Activated CD8-positive, alpha-beta memory T cell treated with anti-CD3 and anti-CD28 coated beads, Interleukin-2, amount 50 U/mL, for 24 hours (primary cell): Measurements from ENCODE around the gene APLP1.
A peak's percentile ranks its signal among the peaks of the same experiment; 100 is the strongest.
"Not testable (repeated sequence)": the region's sequence is repeated elsewhere in the genome, so short reads cannot be mapped to it uniquely, and the experiment has no call there.

ENCODE experiments used
- DNase-seq: peaks from one replicate; pipeline ENCODE4 v3.0.0-alpha.2; 2020; ENCODE audit errors: extremely low read depth

Gene APLP1

GRCh38 chr19:35882114-35882832, 13.9 kb downstream of the APLP1 start:
- DNase-seq = no peak

- no peak for DNase-seq
Observed at GRCh38 chr19:35883882-35884281, 15.5 kb downstream of the APLP1 start.

- no peak for DNase-seq
Observed at GRCh38 chr19:35885225-35885738, 16.9 kb downstream of the APLP1 start.

- DNase-seq = no peak
Observed at GRCh38 chr19:35885904-35886303, 17.5 kb downstream of the APLP1 start.

- no peak for DNase-seq
Observed at GRCh38 chr19:35887197-35887596, 18.8 kb downstream of the APLP1 start.

GRCh38 chr19:35888398-35888797, 20.0 kb downstream of the APLP1 start:
- no peak for DNase-seq

GRCh38 chr19:35889370-35890112, 21.2 kb downstream of the APLP1 start:
- no peak for DNase-seq

- DNase-seq = no peak
Observed at GRCh38 chr19:35890113-35890650, 21.8 kb downstream of the APLP1 start.

- DNase-seq = not testable (repeated sequence)
Observed at GRCh38 chr19:35891819-35892218, 23.4 kb downstream of the APLP1 start.

- no peak for DNase-seq
Observed at GRCh38 chr19:35894342-35894741, 26.0 kb downstream of the APLP1 start.

- no peak for DNase-seq
Observed at GRCh38 chr19:35895911-35896642, 27.7 kb downstream of the APLP1 start.

- DNase-seq = no peak
Observed at GRCh38 chr19:35896643-35897040, 28.3 kb downstream of the APLP1 start.

- DNase-seq = no peak
Observed at GRCh38 chr19:35897706-35898451, 29.5 kb downstream of the APLP1 start.

GRCh38 chr19:35898499-35898809, 30.1 kb downstream of the APLP1 start:
- no peak for DNase-seq

GRCh38 chr19:35899547-35900214, 31.3 kb downstream of the APLP1 start:
- peak; percentile 57 for DNase-seq

- DNase-seq = no peak
Observed at GRCh38 chr19:35901055-35901644, 32.8 kb downstream of the APLP1 start.

GRCh38 chr19:35901854-35902661, 33.7 kb downstream of the APLP1 start, which contains the start of gene HCST:
TSS of gene HCST (plus strand) at chr19:35902529. CDS start at chr19:35902594, 65 bp downstream.
- no peak for DNase-seq

GRCh38 chr19:35902870-35903475, 34.6 kb downstream of the APLP1 start:
- DNase-seq = no peak

- peak; percentile 68 for DNase-seq
Observed at GRCh38 chr19:35903550-35904179, 35.3 kb downstream of the APLP1 start.
